Ectodermal cell (in vitro differentiated cells): ENCODE results near the gene PGAP3.

Experiments used
- H3K27ac ChIP-seq: 2 replicates; pipeline ENCODE4 v1.7.0; 2013; ENCODE audit warnings: mild to moderate bottlenecking, low read depth, low read length; ENCODE audit not compliant: insufficient read depth, poor library complexity, severe bottlenecking
- H3K27me3 ChIP-seq: 2 replicates; pipeline ENCODE4 v1.7.0; 2013; ENCODE audit warnings: mild to moderate bottlenecking, low read length; ENCODE audit not compliant: insufficient read depth, control insufficient read depth, poor library complexity, severe bottlenecking
- H3K36me3 ChIP-seq: one replicate; pipeline ENCODE4 v1.7.0; 2013; ENCODE audit warnings: low read length; ENCODE audit not compliant: control insufficient read depth, insufficient read depth
- H3K4me1 ChIP-seq: one replicate; pipeline ENCODE4 v1.7.0; 2013; ENCODE audit warnings: low read length; ENCODE audit not compliant: control insufficient read depth, insufficient read depth
- H3K4me3 ChIP-seq: 2 replicates; pipeline ENCODE4 v1.7.0; 2013; ENCODE audit warnings: low read depth, low read length, control low read depth; ENCODE audit not compliant: insufficient read depth
- H3K9me3 ChIP-seq: 2 replicates; pipeline ENCODE4 v1.7.0; 2013; ENCODE audit warnings: mild to moderate bottlenecking, low read length, moderate library complexity; ENCODE audit not compliant: control insufficient read depth
- WGBS, 2 experiments: methylation state at CpG; one replicate each; pipeline ENCODE4 v1.1.7; 2013; ENCODE audit warnings: missing lambda C conversion rate in 2 of 2; 5-methylcytosine and 5-hydroxymethylcytosine counted together

The PGAP3 gene

GRCh38 chr17:39647256-39647655 is 40.6 kb downstream of the PGAP3 start:
- Histone ChIP-seq H3K27ac (no peak overlapping the region), H3K36me3 (no peaks in the 10 kb centered on the region), H3K4me3 (no peak overlapping the region), H3K9me3 (no peaks in the 10 kb centered on the region), H3K4me1 (peaks cover 15% of the 10 kb centered on the region), H3K27me3 (no peaks in the 10 kb centered on the region)
- 88% methylated on average over 5 of the region's 5 CpGs for WGBS, 2 experiments

- Histone ChIP-seq H3K4me3 (no peak overlapping the region), H3K4me1 (peaks cover 19% of the 10 kb centered on the region), H3K27ac (no peak overlapping the region), H3K36me3 (no peaks in the 10 kb centered on the region), H3K27me3 (no peaks in the 10 kb centered on the region), H3K9me3 (no peaks in the 10 kb centered on the region)
- WGBS, 2 experiments = 88 to 93% methylated on average over 4 of the region's 4 CpGs
Observed at GRCh38 chr17:39643271-39643670, 44.6 kb downstream of the PGAP3 start.

GRCh38 chr17:39642291-39643074 is 45.4 kb downstream of the PGAP3 start:
- Histone ChIP-seq H3K9me3 (no peaks in the 10 kb centered on the region), H3K4me1 (peaks cover 26% of the 10 kb centered on the region), H3K36me3 (no peaks in the 10 kb centered on the region), H3K27me3 (no peaks in the 10 kb centered on the region), H3K4me3 (no peak overlapping the region), H3K27ac (no peak overlapping the region)
- WGBS, 2 experiments = 91 to 93% methylated on average over 9 of the region's 9 CpGs

GRCh38 chr17:39641883-39642282 is 46.0 kb downstream of the PGAP3 start:
- Histone ChIP-seq H3K36me3 (no peaks in the 10 kb centered on the region), H3K27me3 (no peaks in the 10 kb centered on the region), H3K27ac (no peak overlapping the region), H3K4me3 (no peak overlapping the region), H3K9me3 (no peaks in the 10 kb centered on the region), H3K4me1 (peaks cover 26% of the 10 kb centered on the region)
- WGBS, 2 experiments = 88 to 92% methylated on average over 7 of the region's 7 CpGs

- Histone ChIP-seq H3K4me3 (no peak overlapping the region), H3K27me3 (no peaks in the 10 kb centered on the region), H3K27ac (no peak overlapping the region), H3K36me3 (no peaks in the 10 kb centered on the region), H3K9me3 (no peaks in the 10 kb centered on the region), H3K4me1 (peaks cover 32% of the 10 kb centered on the region)
- 94% methylated on average over 4 of the region's 4 CpGs for WGBS, 2 experiments
Observed at GRCh38 chr17:39641097-39641496, 46.8 kb downstream of the PGAP3 start.

- Histone ChIP-seq H3K36me3 (no peaks in the 10 kb centered on the region), H3K27me3 (no peaks in the 10 kb centered on the region), H3K4me3 (no peak overlapping the region), H3K27ac (no peak overlapping the region), H3K4me1 (peaks cover 37% of the 10 kb centered on the region), H3K9me3 (no peaks in the 10 kb centered on the region)
- WGBS, 2 experiments = 75 to 83% methylated on average over 4 of the region's 4 CpGs
Observed at GRCh38 chr17:39640591-39641031, 47.2 kb downstream of the PGAP3 start.

GRCh38 chr17:39639566-39640458 is 48.0 kb downstream of the PGAP3 start:
- no peaks in the 10 kb centered on the region for H3K27me3 ChIP-seq
- no peak overlapping the region for H3K27ac ChIP-seq
- H3K4me1 ChIP-seq = peaks cover 37% of the 10 kb centered on the region
- H3K9me3 ChIP-seq = no peaks in the 10 kb centered on the region
- no peaks in the 10 kb centered on the region for H3K36me3 ChIP-seq
- H3K4me3 ChIP-seq = no peak overlapping the region
- 73 to 75% methylated on average over 11 of the region's 11 CpGs for WGBS, 2 experiments

- H3K4me1 ChIP-seq = peaks cover 35% of the 10 kb centered on the region
- no peak overlapping the region for H3K27ac ChIP-seq
- 91 to 94% methylated on average over 2 of the region's 2 CpGs for WGBS, 2 experiments
- H3K36me3 ChIP-seq = no peaks in the 10 kb centered on the region
- H3K27me3 ChIP-seq = no peaks in the 10 kb centered on the region
- H3K4me3 ChIP-seq = no peak overlapping the region
- no peaks in the 10 kb centered on the region for H3K9me3 ChIP-seq
Observed at GRCh38 chr17:39639043-39639442, 48.8 kb downstream of the PGAP3 start.

- Histone ChIP-seq H3K36me3 (no peaks in the 10 kb centered on the region), H3K27ac (no peak overlapping the region), H3K27me3 (no peaks in the 10 kb centered on the region), H3K9me3 (no peaks in the 10 kb centered on the region), H3K4me3 (no peak overlapping the region), H3K4me1 (peaks cover 35% of the 10 kb centered on the region)
- 95% methylated on average over 7 of the region's 7 CpGs for WGBS, 2 experiments
Observed at GRCh38 chr17:39638317-39638716, 49.5 kb downstream of the PGAP3 start.
